ENCODE results near the gene NPC1L1. TPM values are rescaled to one million over a fixed set of nuclear protein-coding genes. Genes with fewer than 3 reads are reported as not detected.
A peak's percentile ranks its signal among the peaks of the same experiment; 100 is the strongest.

Gene NPC1L1
- total RNA-seq, 6 experiments from 2014 or later, result not detected

DNA sequence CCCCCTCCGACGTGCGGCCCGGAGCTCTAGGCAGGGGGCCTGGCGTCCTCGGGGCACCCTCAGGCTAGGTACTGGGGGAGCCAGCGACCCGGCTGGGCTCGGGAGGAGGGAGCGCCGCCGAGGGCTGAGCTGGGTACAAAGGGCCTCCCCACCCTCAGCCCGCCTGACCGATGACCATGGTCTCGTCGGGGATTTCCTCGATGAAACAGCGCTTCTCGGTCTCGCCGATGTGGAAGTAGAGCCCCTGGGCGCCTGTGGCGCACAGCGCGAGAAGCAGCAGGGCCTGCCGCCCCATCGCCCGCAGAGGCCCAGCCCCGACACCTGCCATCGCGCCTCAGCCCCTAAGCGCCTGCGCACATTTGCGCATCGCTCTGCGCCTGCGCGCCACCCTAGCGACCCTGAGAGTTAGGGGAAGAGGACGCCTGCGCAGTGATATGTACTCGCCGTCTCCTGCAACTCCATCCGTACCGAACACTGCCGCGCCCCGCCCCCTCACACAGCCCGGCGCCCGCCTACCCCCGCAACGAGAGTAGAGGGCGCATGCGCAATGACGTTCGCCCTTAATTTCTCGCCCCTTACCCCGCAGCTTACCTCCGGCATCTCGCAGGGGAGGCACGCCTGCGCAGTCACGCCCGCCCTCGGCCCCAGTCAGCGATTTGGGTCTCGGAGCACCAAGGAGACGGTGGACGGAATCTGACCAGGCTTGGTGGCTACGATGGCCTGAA is 40.9 kb upstream of the NPC1L1 start, which contains the start of gene TMED4:
TSS of gene TMED4 (minus strand) at position 353 of the 725 bp plus-strand sequence. CDS start at position 328, 25 bp downstream.
- DNase-seq, result peak; percentile 97
- H3K4me3 Mint-ChIP-seq, result peak within 1 kb of the TSS; percentile 91
- H3K4me1 Mint-ChIP-seq (ENCODE audit: low read depth), result peaks cover 21% of the 10 kb centered on the region
- TF ChIP-seq, protein P1, sequence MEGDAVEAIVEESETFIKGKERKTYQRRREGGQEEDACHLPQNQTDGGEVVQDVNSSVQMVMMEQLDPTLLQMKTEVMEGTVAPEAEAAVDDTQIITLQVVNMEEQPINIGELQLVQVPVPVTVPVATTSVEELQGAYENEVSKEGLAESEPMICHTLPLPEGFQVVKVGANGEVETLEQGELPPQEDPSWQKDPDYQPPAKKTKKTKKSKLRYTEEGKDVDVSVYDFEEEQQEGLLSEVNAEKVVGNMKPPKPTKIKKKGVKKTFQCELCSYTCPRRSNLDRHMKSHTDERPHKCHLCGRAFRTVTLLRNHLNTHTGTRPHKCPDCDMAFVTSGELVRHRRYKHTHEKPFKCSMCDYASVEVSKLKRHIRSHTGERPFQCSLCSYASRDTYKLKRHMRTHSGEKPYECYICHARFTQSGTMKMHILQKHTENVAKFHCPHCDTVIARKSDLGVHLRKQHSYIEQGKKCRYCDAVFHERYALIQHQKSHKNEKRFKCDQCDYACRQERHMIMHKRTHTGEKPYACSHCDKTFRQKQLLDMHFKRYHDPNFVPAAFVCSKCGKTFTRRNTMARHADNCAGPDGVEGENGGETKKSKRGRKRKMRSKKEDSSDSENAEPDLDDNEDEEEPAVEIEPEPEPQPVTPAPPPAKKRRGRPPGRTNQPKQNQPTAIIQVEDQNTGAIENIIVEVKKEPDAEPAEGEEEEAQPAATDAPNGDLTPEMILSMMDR (IDR thresholded peaks at IDR 0.05), result no peak
- peak within 1 kb of the TSS; percentile 95 for H3K27ac Mint-ChIP-seq
- H3K36me3 Mint-ChIP-seq (ENCODE audit: low read depth), result peaks cover 19% of the 10 kb centered on the region
- H3K9me3 Mint-ChIP-seq, result no peaks in the 10 kb centered on the region
- no peaks in the 10 kb centered on the region for H3K27me3 Mint-ChIP-seq (ENCODE audit: insufficient read depth)

DNA sequence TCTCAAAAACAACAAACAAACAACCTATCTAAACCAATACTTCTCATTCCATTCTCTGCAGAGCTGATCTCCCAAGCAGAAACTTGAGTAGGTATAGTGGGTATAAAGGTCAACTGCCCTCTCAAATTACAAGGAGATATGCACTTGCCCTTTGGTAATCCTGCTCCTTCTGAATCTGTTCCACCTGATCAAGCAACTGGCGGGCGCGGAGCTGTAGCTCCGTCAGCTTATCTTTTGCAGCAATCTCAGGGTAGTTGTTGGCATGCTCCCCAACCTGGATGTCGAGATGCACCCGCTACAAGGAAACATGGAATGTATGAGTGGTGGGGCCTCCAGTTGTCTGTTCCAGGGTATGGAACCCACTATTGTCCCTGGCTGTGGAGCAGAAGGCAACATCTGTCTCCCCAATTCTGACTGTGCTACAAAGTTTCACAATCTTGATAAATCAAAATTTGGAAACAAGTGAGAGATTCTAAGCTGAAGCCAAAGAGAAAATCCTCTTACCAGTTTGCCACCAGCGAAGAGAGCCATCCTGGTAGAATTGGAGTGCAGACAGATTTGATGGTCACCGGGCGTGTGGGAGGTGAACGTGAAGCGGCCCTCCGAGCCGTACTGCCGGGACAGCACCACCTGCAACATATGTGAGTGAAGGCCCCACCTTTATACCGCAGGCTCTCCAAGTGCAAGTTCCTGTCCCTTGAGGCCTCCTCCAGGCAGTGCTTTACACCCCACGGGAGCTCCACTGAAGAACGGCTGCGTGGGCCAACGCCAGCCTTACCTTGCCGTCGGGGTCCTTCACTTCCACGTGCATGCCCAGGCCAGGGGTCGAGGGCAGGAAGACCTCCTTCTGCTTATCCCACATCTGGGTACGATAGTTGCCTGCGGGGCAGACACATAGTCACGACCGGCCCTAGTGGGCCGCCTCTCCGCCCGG is 40.1 kb upstream of the NPC1L1 start:
- Mint-ChIP-seq H3K9me3 (no peaks in the 10 kb centered on the region), H3K36me3 (ENCODE audit: low read depth) (peaks cover 21% of the 10 kb centered on the region), H3K4me3 (peak overlapping the region; percentile 91), H3K4me1 (ENCODE audit: low read depth) (peaks cover 24% of the 10 kb centered on the region), H3K27ac (peak overlapping the region; percentile 95), H3K27me3 (ENCODE audit: insufficient read depth) (no peaks in the 10 kb centered on the region; the same call in 1 of the 2 replicates)
- TF ChIP-seq, protein P1 (IDR thresholded peaks at IDR 0.05), result no peak
- no peak for DNase-seq

DNA sequence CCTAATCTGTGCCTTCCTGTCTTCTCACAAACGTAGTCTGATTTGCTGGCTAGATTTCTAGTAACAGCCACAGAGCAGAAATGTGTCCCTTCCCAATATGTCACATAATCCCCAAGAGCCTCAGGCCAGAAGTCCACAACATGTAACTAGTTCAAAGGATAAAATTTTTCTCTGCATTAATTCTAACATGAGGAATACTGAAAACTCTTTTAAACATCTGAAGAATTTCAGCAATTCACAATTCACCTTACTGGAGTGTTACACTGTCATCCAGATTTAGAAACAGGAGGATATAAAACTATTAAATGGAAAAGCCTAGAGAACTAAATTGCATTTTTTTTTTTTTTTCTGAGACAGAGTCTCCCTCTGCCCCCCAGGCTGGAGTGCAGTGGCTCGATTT is 35.1 kb upstream of the NPC1L1 start:
- DNase-seq, result no peak
- peak overlapping the region; percentile 37 for H3K27ac Mint-ChIP-seq
- TF ChIP-seq, protein P1 (IDR thresholded peaks at IDR 0.05), result no peak
- no peaks in the 10 kb centered on the region; the same call in 1 of the 2 replicates for H3K27me3 Mint-ChIP-seq (ENCODE audit: insufficient read depth)
- H3K36me3 Mint-ChIP-seq (ENCODE audit: low read depth), result peaks cover 57% of the 10 kb centered on the region
- peaks cover 44% of the 10 kb centered on the region for H3K4me1 Mint-ChIP-seq (ENCODE audit: low read depth)
- H3K4me3 Mint-ChIP-seq, result no peak overlapping the region
- H3K9me3 Mint-ChIP-seq, result no peaks in the 10 kb centered on the region

DNA sequence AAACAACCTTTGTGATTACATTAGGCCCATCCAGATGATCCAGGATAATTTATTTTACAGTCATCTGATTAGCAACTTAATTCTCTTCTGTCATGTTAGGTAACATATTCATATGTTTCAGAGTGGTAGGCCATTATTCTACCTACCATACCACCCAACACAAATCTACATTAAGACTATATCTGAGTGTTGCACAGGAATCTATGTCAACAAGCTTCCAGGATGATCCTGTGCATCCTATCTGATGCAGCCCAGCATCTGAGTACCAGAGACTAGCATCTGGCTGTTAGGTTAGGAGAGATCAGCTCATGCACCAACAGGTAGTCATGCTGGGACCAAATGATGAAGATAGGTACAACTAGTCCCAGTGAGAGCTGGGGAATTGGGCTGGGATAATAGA is 33.9 kb upstream of the NPC1L1 start:
- H3K36me3 Mint-ChIP-seq (ENCODE audit: low read depth), result peaks cover 53% of the 10 kb centered on the region
- peak overlapping the region; percentile 95; the same call in 1 of the 2 replicates for H3K27ac Mint-ChIP-seq
- peaks cover 36% of the 10 kb centered on the region for H3K4me1 Mint-ChIP-seq (ENCODE audit: low read depth)
- TF ChIP-seq, protein P1 (IDR thresholded peaks at IDR 0.05), result no peak
- H3K9me3 Mint-ChIP-seq, result no peaks in the 10 kb centered on the region
- no peaks in the 10 kb centered on the region; the same call in 1 of the 2 replicates for H3K27me3 Mint-ChIP-seq (ENCODE audit: insufficient read depth)
- H3K4me3 Mint-ChIP-seq, result peak overlapping the region; percentile 100
- DNase-seq, result no peak

DNA sequence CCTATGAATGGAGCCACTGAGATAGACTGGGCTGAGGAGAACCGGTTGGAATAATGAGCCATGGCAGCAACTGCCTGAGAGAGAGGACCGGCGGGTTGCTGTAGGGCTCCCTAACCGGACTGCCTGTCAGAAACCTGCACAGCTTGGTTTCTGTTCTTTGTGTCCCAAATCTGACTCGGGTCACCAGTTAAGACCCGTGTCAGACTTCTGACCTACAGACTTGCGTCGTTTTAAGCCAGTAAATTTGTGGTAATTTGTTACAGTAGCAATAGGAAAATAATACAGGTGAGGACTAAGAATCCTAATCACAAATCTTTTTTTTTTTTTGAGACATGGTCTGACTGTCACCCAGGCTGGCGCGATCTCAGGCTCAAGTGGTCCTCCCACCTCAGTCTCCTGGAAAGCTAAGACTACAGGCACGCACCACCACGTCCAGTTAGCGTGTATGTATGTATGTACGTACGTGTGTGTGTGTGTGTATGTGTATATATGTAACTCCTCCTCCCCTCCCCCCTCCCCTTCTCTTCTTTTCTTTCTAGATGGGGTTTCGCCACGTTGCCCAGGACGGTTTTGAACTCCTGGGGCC is 33.2 kb upstream of the NPC1L1 start:
- H3K36me3 Mint-ChIP-seq (ENCODE audit: low read depth), result peaks cover 51% of the 10 kb centered on the region
- H3K27me3 Mint-ChIP-seq (ENCODE audit: insufficient read depth), result no peaks in the 10 kb centered on the region; the same call in 1 of the 2 replicates
- peak overlapping the region; percentile 100 for H3K4me3 Mint-ChIP-seq
- peaks cover 32% of the 10 kb centered on the region for H3K4me1 Mint-ChIP-seq (ENCODE audit: low read depth)
- H3K27ac Mint-ChIP-seq, result peak overlapping the region; percentile 95
- no peaks in the 10 kb centered on the region for H3K9me3 Mint-ChIP-seq
- TF ChIP-seq, protein P1 (IDR thresholded peaks at IDR 0.05), result no peak
- DNase-seq, result no peak
